ENCODE results near the gene KIF1A. TPM values are rescaled to one million over a fixed set of nuclear protein-coding genes. Genes with fewer than 3 reads are reported as not detected.

The KIF1A gene
- total and polyA plus RNA-seq, 2 of the 13 experiments (the other 11 are each of a cell fraction or from before 2014, with no cell fraction given), result 0.01 TPM; not detected in 1

GRCh38 chr2:240840435-240841060 lies 20.5 kb upstream of the KIF1A start (continued):
- TF ChIP-seq TRIM22 (IDR thresholded peaks at IDR 0.05), result no peak
- no peak for TF ChIP-seq SMYD3 (CRISPR knock-in tag; IDR thresholded peaks at IDR 0.05)
- no peak for TF ChIP-seq TCF7L2 (IDR thresholded peaks at IDR 0.05; ENCODE audit: low read depth, low read length)
- TF ChIP-seq SP140L (CRISPR knock-in tag; IDR thresholded peaks at IDR 0.05; ENCODE audit: borderline replicate concordance), result no peak
- TF ChIP-seq MAF1 (CRISPR knock-in tag; IDR thresholded peaks at IDR 0.05; ENCODE audit: borderline replicate concordance), result no peak
- TF ChIP-seq ZNF772 (CRISPR knock-in tag; IDR thresholded peaks at IDR 0.05), result 0 out of 2 replicates have a peak, but pooled peaks have one; percentile 23
- no peak for TF ChIP-seq MAFG (CRISPR knock-in tag; IDR thresholded peaks at IDR 0.05)
- no peak for TF ChIP-seq ZBTB3 (CRISPR knock-in tag; IDR thresholded peaks at IDR 0.05; ENCODE audit: borderline replicate concordance, low read depth)
- peak; percentile 31; the same call in 1 of the 2 replicates for TF ChIP-seq KLF6 (CRISPR knock-in tag; IDR thresholded peaks at IDR 0.05)
- 0 out of 2 replicates have a peak, but pooled peaks have one; percentile 12 for TF ChIP-seq PATZ1 (CRISPR knock-in tag; IDR thresholded peaks at IDR 0.05)
- 0 out of 2 replicates have a peak, but pooled peaks have one; percentile 40 for TF ChIP-seq RFXANK (CRISPR knock-in tag; IDR thresholded peaks at IDR 0.05)
- TF ChIP-seq ZBTB34 (CRISPR knock-in tag; IDR thresholded peaks at IDR 0.05), result no peak
- TF ChIP-seq SRY (CRISPR knock-in tag; IDR thresholded peaks at IDR 0.05), result no peak
- TF ChIP-seq ATF5 (CRISPR knock-in tag; IDR thresholded peaks at IDR 0.05; ENCODE audit: low read depth), result no peak
- TF ChIP-seq ZNF232 (CRISPR knock-in tag; IDR thresholded peaks at IDR 0.05; ENCODE audit: borderline replicate concordance), result peak; percentile 68; the same call in 1 of the 2 replicates
- no peak for TF ChIP-seq MLLT10 (CRISPR knock-in tag; IDR thresholded peaks at IDR 0.05)
- no peak for TF ChIP-seq ARNT (IDR thresholded peaks at IDR 0.05)
- no peak for TF ChIP-seq ZBTB37 (CRISPR knock-in tag; IDR thresholded peaks at IDR 0.05)
- peak; percentile 57; the same call in 1 of the 2 replicates for TF ChIP-seq ZSCAN25 (CRISPR knock-in tag; IDR thresholded peaks at IDR 0.05)
- no peak for TF ChIP-seq DPF2 (CRISPR knock-in tag; IDR thresholded peaks at IDR 0.05; ENCODE audit: borderline replicate concordance, low read depth)
- TF ChIP-seq ZNF703 (CRISPR knock-in tag; IDR thresholded peaks at IDR 0.05; ENCODE audit: borderline replicate concordance), result no peak
- TF ChIP-seq ZNF619 (CRISPR knock-in tag; IDR thresholded peaks at IDR 0.05), result no peak
- TF ChIP-seq FOXK2 (IDR thresholded peaks at IDR 0.05), result no peak
- TF ChIP-seq SALL1 (CRISPR knock-in tag; IDR thresholded peaks at IDR 0.05), result peak; percentile 80
- TF ChIP-seq ZBTB7B (CRISPR knock-in tag; IDR thresholded peaks at IDR 0.05), result no peak
- TF ChIP-seq TSC22D2 (CRISPR knock-in tag; IDR thresholded peaks at IDR 0.05; ENCODE audit: borderline replicate concordance), result peak; percentile 48; the same call in 1 of the 2 replicates
